GM23338 (cell line): ENCODE measurements around the gene SP6.

ENCODE experiments used
- CREB1 ChIP-seq: fragments of 250-450 bp; sonication (Bioruptor Pico); IDR thresholded peaks from 2 replicates; pipeline ENCODE4 v1.5.0; 2020; ENCODE audit warnings: low read depth, mild to moderate bottlenecking, moderate library complexity
- EZH2 ChIP-seq: fragments of 200-600 bp; sonication (generic); IDR thresholded peaks from one replicate; pipeline ENCODE4 v1.8.0; 2017; ENCODE audit warnings: antibody characterized with exemption, mild to moderate bottlenecking, low read depth; ENCODE audit not compliant: unreplicated experiment
- EZH2phosphoT487 ChIP-seq: fragments of 200-600 bp; sonication (generic); IDR thresholded peaks from one replicate; pipeline ENCODE4 v1.8.1; 2018; ENCODE audit warnings: antibody characterized with exemption; ENCODE audit not compliant: unreplicated experiment
- JUNB ChIP-seq: IDR thresholded peaks from one replicate; pipeline ENCODE4 v1.6.1; 2016; ENCODE audit warnings: antibody characterized with exemption; ENCODE audit not compliant: unreplicated experiment
- POLR2AphosphoS5 ChIP-seq: IDR thresholded peaks from 2 replicates; pipeline ENCODE4 v1.6.1; 2016; ENCODE audit warnings: antibody characterized with exemption, low read depth
- STAT1 ChIP-seq: IDR thresholded peaks from one replicate; pipeline ENCODE4 v1.6.1; 2016; ENCODE audit warnings: antibody characterized with exemption; ENCODE audit not compliant: unreplicated experiment
- ZNF114 ChIP-seq: fragments of 250-450 bp; sonication (Bioruptor Pico); IDR thresholded peaks from 2 replicates; pipeline ENCODE4 v1.5.0; 2020; ENCODE audit warnings: mild to moderate bottlenecking, moderate library complexity
- TF ChIP-seq, protein P1 (sequence below), 2 experiments: fragments of 200-600 bp in 1 of 2; sonication (generic) in 1 of 2; conservative IDR thresholded peaks; 2 replicates each; pipeline versions ENCODE4 v1.5.1 to v1.6.1; 2016 to 2017; ENCODE audit warnings: antibody characterized with exemption in 2 of 2, low read depth in 2 of 2, mild to moderate bottlenecking in 2 of 2, moderate library complexity in 1 of 2

DNA sequence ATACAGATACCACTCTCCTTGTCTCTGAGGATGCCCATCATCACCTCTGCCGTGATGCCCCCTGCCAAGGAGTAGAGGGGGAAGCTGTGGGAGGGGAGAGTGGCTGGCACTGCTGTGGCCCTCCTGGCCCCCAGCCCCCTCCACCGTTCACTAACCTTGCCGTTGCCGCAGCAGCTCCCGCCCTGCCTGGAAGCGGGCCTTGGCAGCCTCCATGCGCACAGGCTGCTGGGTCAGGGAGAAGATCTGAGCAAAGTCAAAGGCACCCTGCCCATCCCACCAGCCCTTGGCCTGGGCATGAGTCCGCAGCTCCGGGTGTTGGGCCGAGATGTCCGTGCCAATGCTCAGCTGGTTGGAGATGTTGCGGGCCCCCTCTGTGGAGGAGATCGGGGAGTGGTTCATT, 12.3 kb downstream of the SP6 start:
- no peak for TF ChIP-seq POLR2AphosphoS5
- TF ChIP-seq, protein P1, sequence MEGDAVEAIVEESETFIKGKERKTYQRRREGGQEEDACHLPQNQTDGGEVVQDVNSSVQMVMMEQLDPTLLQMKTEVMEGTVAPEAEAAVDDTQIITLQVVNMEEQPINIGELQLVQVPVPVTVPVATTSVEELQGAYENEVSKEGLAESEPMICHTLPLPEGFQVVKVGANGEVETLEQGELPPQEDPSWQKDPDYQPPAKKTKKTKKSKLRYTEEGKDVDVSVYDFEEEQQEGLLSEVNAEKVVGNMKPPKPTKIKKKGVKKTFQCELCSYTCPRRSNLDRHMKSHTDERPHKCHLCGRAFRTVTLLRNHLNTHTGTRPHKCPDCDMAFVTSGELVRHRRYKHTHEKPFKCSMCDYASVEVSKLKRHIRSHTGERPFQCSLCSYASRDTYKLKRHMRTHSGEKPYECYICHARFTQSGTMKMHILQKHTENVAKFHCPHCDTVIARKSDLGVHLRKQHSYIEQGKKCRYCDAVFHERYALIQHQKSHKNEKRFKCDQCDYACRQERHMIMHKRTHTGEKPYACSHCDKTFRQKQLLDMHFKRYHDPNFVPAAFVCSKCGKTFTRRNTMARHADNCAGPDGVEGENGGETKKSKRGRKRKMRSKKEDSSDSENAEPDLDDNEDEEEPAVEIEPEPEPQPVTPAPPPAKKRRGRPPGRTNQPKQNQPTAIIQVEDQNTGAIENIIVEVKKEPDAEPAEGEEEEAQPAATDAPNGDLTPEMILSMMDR (conservative IDR thresholded peaks at IDR 0.05; ENCODE audit: low read depth in 2 of 2) = no peak
- no peak for TF ChIP-seq EZH2
- no peak for TF ChIP-seq JUNB
- TF ChIP-seq EZH2phosphoT487 = no peak
- TF ChIP-seq CREB1 (CRISPR knock-in tag) = no peak
- no peak for TF ChIP-seq ZNF114
- TF ChIP-seq STAT1 = no peak
